GM23338 (cell line): Measurements from ENCODE around the gene HLA-DMA. TPM values are rescaled to one million over a fixed set of nuclear protein-coding genes. Genes with fewer than 3 reads are reported as not detected.

ENCODE experiments used
- CREB1 ChIP-seq: fragments of 250-450 bp; sonication (Bioruptor Pico); IDR thresholded peaks from 2 replicates; pipeline ENCODE4 v1.5.0; 2020; ENCODE audit warnings: low read depth, mild to moderate bottlenecking, moderate library complexity
- EZH2 ChIP-seq: fragments of 200-600 bp; sonication (generic); IDR thresholded peaks from one replicate; pipeline ENCODE4 v1.8.0; 2017; ENCODE audit warnings: antibody characterized with exemption, mild to moderate bottlenecking, low read depth; ENCODE audit not compliant: unreplicated experiment
- ZNF331 ChIP-seq: fragments of 250-450 bp; sonication (Bioruptor Pico); IDR thresholded peaks from 2 replicates; pipeline ENCODE4 v1.5.0; 2020; ENCODE audit warnings: low read depth, mild to moderate bottlenecking, moderate library complexity
- polyA plus RNA-seq: library from polyadenylated mRNA; unstranded; fragments of >200 nt; fragmentation: Nextera tagmentation; extraction: Ambion mirVana; gene quantifications from 2 replicates; pipeline ENCODE4 v1.2.1, GENCODE V29; 2016
- total RNA-seq: library from RNA; depleted of rRNA; stranded (reverse); fragments of >200 nt; shearing (Covaris generic); gene quantifications from 2 replicates; pipeline ENCODE4 v1.2.3, GENCODE V29; 2014
- TF ChIP-seq, protein P1 (sequence below): fragments of 250-450 bp; sonication (Bioruptor Pico); IDR thresholded peaks from 2 replicates; pipeline ENCODE4 v1.5.0; 2020; ENCODE audit warnings: mild to moderate bottlenecking, moderate library complexity
- TF ChIP-seq, protein P2 (sequence below): IDR thresholded peaks from one replicate; pipeline ENCODE4 v1.6.1; 2018; ENCODE audit warnings: antibody characterized with exemption; ENCODE audit not compliant: unreplicated experiment

Gene HLA-DMA
- total and polyA plus RNA-seq, 2 experiments from 2014 or later, result 5.2 to 6.2 TPM

DNA sequence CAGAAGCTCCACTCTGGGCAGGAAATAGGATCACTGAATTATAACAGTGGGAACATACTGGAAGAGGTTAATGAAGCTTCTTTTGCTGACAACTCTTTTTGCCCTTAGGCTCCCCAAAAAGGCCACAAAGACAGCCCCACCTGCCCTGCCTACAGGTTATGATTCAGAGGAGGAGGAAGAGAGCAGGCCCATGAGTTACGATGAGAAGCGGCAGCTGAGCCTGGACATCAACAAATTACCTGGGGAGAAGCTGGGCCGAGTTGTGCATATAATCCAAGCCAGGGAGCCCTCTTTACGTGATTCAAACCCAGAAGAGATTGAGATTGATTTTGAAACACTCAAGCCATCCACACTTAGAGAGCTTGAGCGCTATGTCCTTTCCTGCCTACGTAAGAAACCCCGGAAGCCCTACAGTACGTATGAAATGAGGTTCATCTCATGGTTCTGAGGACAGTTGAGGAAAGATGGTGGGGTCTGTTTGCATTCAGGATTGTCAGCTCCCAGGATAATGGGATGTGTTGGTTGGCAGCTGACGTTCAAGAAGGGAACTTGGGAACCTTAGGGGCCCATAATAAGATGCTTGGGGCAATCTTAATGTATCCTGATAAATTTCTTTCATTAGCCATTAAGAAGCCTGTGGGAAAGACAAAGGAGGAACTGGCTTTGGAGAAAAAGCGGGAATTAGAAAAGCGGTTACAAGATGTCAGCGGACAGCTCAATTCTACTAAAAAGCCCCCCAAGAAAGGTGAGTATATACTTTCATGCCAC is 27.0 kb upstream of the HLA-DMA start (continued):
- TF ChIP-seq, protein P1, sequence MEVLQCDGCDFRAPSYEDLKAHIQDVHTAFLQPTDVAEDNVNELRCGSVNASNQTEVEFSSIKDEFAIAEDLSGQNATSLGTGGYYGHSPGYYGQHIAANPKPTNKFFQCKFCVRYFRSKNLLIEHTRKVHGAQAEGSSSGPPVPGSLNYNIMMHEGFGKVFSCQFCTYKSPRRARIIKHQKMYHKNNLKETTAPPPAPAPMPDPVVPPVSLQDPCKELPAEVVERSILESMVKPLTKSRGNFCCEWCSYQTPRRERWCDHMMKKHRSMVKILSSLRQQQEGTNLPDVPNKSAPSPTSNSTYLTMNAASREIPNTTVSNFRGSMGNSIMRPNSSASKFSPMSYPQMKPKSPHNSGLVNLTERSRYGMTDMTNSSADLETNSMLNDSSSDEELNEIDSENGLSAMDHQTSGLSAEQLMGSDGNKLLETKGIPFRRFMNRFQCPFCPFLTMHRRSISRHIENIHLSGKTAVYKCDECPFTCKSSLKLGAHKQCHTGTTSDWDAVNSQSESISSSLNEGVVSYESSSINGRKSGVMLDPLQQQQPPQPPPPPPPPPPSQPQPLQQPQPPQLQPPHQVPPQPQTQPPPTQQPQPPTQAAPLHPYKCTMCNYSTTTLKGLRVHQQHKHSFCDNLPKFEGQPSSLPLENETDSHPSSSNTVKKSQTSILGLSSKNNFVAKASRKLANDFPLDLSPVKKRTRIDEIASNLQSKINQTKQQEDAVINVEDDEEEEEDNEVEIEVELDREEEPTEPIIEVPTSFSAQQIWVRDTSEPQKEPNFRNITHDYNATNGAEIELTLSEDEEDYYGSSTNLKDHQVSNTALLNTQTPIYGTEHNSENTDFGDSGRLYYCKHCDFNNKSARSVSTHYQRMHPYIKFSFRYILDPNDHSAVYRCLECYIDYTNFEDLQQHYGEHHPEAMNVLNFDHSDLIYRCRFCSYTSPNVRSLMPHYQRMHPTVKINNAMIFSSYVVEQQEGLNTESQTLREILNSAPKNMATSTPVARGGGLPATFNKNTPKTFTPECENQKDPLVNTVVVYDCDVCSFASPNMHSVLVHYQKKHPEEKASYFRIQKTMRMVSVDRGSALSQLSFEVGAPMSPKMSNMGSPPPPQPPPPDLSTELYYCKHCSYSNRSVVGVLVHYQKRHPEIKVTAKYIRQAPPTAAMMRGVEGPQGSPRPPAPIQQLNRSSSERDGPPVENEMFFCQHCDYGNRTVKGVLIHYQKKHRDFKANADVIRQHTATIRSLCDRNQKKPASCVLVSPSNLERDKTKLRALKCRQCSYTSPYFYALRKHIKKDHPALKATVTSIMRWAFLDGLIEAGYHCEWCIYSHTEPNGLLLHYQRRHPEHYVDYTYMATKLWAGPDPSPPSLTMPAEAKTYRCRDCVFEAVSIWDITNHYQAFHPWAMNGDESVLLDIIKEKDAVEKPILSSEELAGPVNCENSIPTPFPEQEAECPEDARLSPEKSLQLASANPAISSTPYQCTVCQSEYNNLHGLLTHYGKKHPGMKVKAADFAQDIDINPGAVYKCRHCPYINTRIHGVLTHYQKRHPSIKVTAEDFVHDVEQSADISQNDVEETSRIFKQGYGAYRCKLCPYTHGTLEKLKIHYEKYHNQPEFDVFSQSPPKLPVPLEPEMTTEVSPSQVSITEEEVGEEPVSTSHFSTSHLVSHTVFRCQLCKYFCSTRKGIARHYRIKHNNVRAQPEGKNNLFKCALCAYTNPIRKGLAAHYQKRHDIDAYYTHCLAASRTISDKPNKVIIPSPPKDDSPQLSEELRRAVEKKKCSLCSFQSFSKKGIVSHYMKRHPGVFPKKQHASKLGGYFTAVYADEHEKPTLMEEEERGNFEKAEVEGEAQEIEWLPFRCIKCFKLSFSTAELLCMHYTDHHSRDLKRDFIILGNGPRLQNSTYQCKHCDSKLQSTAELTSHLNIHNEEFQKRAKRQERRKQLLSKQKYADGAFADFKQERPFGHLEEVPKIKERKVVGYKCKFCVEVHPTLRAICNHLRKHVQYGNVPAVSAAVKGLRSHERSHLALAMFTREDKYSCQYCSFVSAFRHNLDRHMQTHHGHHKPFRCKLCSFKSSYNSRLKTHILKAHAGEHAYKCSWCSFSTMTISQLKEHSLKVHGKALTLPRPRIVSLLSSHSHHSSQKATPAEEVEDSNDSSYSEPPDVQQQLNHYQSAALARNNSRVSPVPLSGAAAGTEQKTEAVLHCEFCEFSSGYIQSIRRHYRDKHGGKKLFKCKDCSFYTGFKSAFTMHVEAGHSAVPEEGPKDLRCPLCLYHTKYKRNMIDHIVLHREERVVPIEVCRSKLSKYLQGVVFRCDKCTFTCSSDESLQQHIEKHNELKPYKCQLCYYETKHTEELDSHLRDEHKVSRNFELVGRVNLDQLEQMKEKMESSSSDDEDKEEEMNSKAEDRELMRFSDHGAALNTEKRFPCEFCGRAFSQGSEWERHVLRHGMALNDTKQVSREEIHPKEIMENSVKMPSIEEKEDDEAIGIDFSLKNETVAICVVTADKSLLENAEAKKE (CRISPR knock-in tag), result no peak
- TF ChIP-seq EZH2 (no peak), CREB1 (CRISPR knock-in tag) (no peak), ZNF331 (CRISPR knock-in tag) (no peak)
- TF ChIP-seq, protein P2, sequence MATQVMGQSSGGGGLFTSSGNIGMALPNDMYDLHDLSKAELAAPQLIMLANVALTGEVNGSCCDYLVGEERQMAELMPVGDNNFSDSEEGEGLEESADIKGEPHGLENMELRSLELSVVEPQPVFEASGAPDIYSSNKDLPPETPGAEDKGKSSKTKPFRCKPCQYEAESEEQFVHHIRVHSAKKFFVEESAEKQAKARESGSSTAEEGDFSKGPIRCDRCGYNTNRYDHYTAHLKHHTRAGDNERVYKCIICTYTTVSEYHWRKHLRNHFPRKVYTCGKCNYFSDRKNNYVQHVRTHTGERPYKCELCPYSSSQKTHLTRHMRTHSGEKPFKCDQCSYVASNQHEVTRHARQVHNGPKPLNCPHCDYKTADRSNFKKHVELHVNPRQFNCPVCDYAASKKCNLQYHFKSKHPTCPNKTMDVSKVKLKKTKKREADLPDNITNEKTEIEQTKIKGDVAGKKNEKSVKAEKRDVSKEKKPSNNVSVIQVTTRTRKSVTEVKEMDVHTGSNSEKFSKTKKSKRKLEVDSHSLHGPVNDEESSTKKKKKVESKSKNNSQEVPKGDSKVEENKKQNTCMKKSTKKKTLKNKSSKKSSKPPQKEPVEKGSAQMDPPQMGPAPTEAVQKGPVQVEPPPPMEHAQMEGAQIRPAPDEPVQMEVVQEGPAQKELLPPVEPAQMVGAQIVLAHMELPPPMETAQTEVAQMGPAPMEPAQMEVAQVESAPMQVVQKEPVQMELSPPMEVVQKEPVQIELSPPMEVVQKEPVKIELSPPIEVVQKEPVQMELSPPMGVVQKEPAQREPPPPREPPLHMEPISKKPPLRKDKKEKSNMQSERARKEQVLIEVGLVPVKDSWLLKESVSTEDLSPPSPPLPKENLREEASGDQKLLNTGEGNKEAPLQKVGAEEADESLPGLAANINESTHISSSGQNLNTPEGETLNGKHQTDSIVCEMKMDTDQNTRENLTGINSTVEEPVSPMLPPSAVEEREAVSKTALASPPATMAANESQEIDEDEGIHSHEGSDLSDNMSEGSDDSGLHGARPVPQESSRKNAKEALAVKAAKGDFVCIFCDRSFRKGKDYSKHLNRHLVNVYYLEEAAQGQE, result no peak
